Measurements from ENCODE around the gene KRT34. TPM values are rescaled to one million over a fixed set of nuclear protein-coding genes. Genes with fewer than 3 reads are reported as not detected.

Gene KRT34
- total and polyA plus RNA-seq, 8 donors, result not detected

DNA sequence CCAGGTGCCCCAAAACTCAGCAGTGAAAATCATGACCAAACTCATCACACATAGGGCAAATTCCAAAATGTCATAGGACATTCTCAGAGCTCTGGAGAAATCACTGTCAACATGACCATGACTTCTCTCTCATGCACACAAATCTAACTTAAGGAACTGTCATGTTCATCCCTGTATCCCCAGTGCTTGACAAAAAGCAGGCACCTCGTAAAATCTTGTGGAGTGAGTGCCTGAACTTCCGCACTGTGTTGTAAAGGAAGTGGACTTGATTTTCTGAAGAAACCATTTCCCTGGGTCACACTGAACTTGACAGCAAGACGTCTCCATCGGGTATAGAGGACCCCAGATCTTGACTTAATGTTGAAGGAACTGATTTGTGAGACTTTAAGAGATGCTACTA lies 39.5 kb upstream of the KRT34 start:
- 63 to 69% methylated on average over 4 of the region's 4 CpGs for WGBS, 2 donors
- no peak for TF ChIP-seq CTCF (IDR thresholded peaks at IDR 0.05)
- Histone ChIP-seq H3K4me1 (no peaks in the 10 kb centered on the region), H3K27me3 (peaks cover 0 to 1% (median 0%) of the 10 kb centered on the region in 4 donors), H3K9me3 (no peaks in the 10 kb centered on the region), H3K36me3 (no peaks in the 10 kb centered on the region), H3K27ac (no peak overlapping the region), H3K4me3 (no peak overlapping the region)
- FAIRE-seq, result no peak
- no peak for ATAC-seq
- no peak for DNase-seq
- intact Hi-C loops (cut with DNase I), result no loop called here

GRCh38 chr17:41421116-41421515 lies 39.0 kb upstream of the KRT34 start:
- DNase-seq (no peak), ATAC-seq (no peak), FAIRE-seq (no peak)
- H3K9me3 ChIP-seq, result no peaks in the 10 kb centered on the region
- H3K27me3 ChIP-seq, result no peaks in the 10 kb centered on the region
- 62 to 70% methylated on average over 9 of the region's 9 CpGs for WGBS, 2 donors
- H3K36me3 ChIP-seq, result no peaks in the 10 kb centered on the region
- H3K4me1 ChIP-seq, result no peaks in the 10 kb centered on the region
- H3K27ac ChIP-seq, result no peak overlapping the region
- intact Hi-C loops (cut with DNase I), result no loop called here
- no peak overlapping the region for H3K4me3 ChIP-seq
- TF ChIP-seq CTCF (IDR thresholded peaks at IDR 0.05), result no peak

- H3K27me3 ChIP-seq, result no peaks in the 10 kb centered on the region
- WGBS, 2 donors, result 65% methylated on average over 4 of the region's 4 CpGs
- H3K4me3 ChIP-seq, result no peak overlapping the region
- DNase-seq (no peak), ATAC-seq (no peak), FAIRE-seq (no peak)
- no peaks in the 10 kb centered on the region for H3K36me3 ChIP-seq
- no peak for TF ChIP-seq CTCF (IDR thresholded peaks at IDR 0.05)
- intact Hi-C loops (cut with DNase I), result no loop called here
- H3K4me1 ChIP-seq, result no peaks in the 10 kb centered on the region
- no peak overlapping the region for H3K27ac ChIP-seq
- no peaks in the 10 kb centered on the region for H3K9me3 ChIP-seq
Observed at GRCh38 chr17:41420134-41420533, 38.0 kb upstream of the KRT34 start.

- Histone ChIP-seq H3K27ac (no peak overlapping the region), H3K9me3 (no peaks in the 10 kb centered on the region), H3K4me1 (no peaks in the 10 kb centered on the region), H3K36me3 (no peaks in the 10 kb centered on the region), H3K27me3 (no peaks in the 10 kb centered on the region), H3K4me3 (no peak overlapping the region)
- intact Hi-C loops (cut with DNase I), result no loop called here
- ATAC-seq (no peak), DNase-seq (no peak), FAIRE-seq (no peak)
- WGBS, 2 donors, result 91 to 93% methylated on average over 4 of the region's 4 CpGs
- TF ChIP-seq CTCF (IDR thresholded peaks at IDR 0.05), result no peak
Observed at GRCh38 chr17:41419716-41420115, 37.6 kb upstream of the KRT34 start.

DNA sequence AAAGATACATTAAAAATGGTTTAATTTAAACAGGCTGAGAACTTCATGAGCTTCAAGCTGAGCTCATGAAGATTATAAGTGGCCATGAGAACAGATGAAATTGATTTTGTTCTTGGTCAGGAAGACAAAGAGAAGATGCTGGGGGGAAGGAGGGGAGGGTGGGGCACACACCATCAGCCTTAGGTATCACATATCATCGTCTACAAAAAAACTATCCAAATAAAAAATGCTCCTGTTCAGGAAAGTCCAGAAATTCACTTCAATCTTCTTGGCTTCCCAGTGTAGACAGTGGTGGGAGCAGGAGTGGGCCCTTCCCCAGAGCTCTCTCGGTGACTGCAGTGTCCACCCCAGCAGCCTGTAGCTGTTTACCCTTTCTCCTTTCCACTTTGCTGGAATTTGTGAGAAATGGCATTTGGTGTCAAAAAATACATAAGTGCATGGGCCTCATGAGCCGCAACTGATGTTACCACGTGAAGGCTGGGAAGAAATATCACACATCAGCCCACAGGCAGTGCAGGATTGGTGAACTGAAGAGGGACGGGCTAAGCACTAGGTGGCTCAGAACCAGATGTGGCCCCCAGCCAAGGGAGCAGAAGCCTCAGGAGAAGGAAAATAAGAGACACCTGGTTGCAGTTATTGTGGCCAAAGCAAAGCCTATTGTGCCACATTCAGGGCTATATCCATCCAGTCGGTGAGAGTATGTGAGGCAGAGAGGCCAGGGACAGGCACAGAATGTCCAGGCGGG lies 36.2 kb upstream of the KRT34 start:
- ATAC-seq (no peak), FAIRE-seq (no peak)
- intact Hi-C loops (cut with DNase I), result no loop called here

More for the DNA sequence above, 36.2 kb upstream of the KRT34 start:
- no peak for DNase-seq
- H3K27ac ChIP-seq, result no peak overlapping the region
- TF ChIP-seq CTCF (IDR thresholded peaks at IDR 0.05), result no peak
- H3K4me1 ChIP-seq, result no peaks in the 10 kb centered on the region
- H3K36me3 ChIP-seq, result no peaks in the 10 kb centered on the region
- WGBS, 2 donors, result 84 to 90% methylated on average over 7 of the region's 7 CpGs
- no peaks in the 10 kb centered on the region for H3K27me3 ChIP-seq
- no peaks in the 10 kb centered on the region for H3K9me3 ChIP-seq
- no peak overlapping the region for H3K4me3 ChIP-seq
